SK-N-SH (cell line): ENCODE measurements around the gene LAMA1. TPM values are rescaled to one million over a fixed set of nuclear protein-coding genes. Genes with fewer than 3 reads are reported as not detected.

Source experiments
- CTCF ChIA-PET: fragments of 300-600, 350-600 bp; formaldehyde crosslinking; extraction: SDS; loops from one replicate; lab custom pipeline; 2021; lab: Yijun Ruan, JAX
- POLR2A ChIA-PET: fragments of 350-600 bp; sonication (Branson Sonifier 250); formaldehyde crosslinking; extraction: SDS; loops from one replicate; lab custom pipeline; 2020; ENCODE audit warnings: antibody characterized with exemption, inconsistent platforms; lab: Yijun Ruan, JAX
- DNase-seq: peaks from one replicate; pipeline ENCODE4 v3.0.0; 2012
- H2AFZ ChIP-seq: fragments of 200-600 bp; sonication (generic); 2 replicates; pipeline ENCODE4 v1.8.1; 2016; ENCODE audit warnings: antibody characterized with exemption, mild to moderate bottlenecking, low read depth
- H3F3A ChIP-seq: fragments of 200-600 bp; sonication (generic); replicated peaks from 2 replicates; pipeline ENCODE3; 2016; ENCODE audit warnings: antibody characterized with exemption, mild to moderate bottlenecking; ENCODE audit not compliant: insufficient read depth
- H3K27ac ChIP-seq, 2 experiments: fragments of 200-500 bp in 1 of 2; fragments of 200-600 bp in 1 of 2; sonication (Bioruptor generic) in 1 of 2; sonication (generic), shearing (Covaris generic) in 1 of 2; 2 replicates each; pipeline versions ENCODE4 v1.5.1 to v1.6.1; 2014 to 2016; ENCODE audit warnings: low read depth in 2 of 2, inconsistent platforms in 1 of 2, low read length in 1 of 2, mild to moderate bottlenecking in 1 of 2, mixed read lengths in 1 of 2
- H3K27me3 ChIP-seq: fragments of 200-600 bp; sonication (generic), shearing (Covaris generic); 2 replicates; pipeline ENCODE4 v1.6.1; 2016; ENCODE audit warnings: mixed run types; ENCODE audit not compliant: insufficient read depth
- H3K36me3 ChIP-seq, 2 experiments: fragments of 200-500 bp in 1 of 2; fragments of 200-600 bp in 1 of 2; sonication (Bioruptor generic) in 1 of 2; sonication (generic) in 1 of 2; replicated peaks in 1 of 2; 2 replicates each; pipeline versions ENCODE3 to v1.5.1; 2014 to 2016; ENCODE audit warnings: low read length in 1 of 2, mild to moderate bottlenecking in 1 of 2; ENCODE audit not compliant: insufficient read depth in 2 of 2, control insufficient read depth in 1 of 2
- H3K4me1 ChIP-seq, 2 experiments: fragments of 200-500 bp in 1 of 2; fragments of 200-600 bp in 1 of 2; sonication (Bioruptor generic) in 1 of 2; sonication (generic), shearing (Covaris generic) in 1 of 2; 2 replicates each; pipeline versions ENCODE4 v1.5.1 to v1.6.1; 2014 to 2016; ENCODE audit warnings: low read depth in 1 of 2, low read length in 1 of 2, mixed run types in 1 of 2; ENCODE audit not compliant: insufficient read depth in 2 of 2, control insufficient read depth in 1 of 2
- H3K4me2 ChIP-seq: fragments of 200-600 bp; sonication (generic), shearing (Covaris generic); 2 replicates; pipeline ENCODE4 v1.6.1; 2017; ENCODE audit warnings: mixed run types
- H3K4me3 ChIP-seq, 2 experiments: fragments of 200-500 bp in 1 of 2; fragments of 200-600 bp in 1 of 2; sonication (Bioruptor generic) in 1 of 2; sonication (generic), shearing (Covaris generic) in 1 of 2; 2 replicates each; pipeline versions ENCODE4 v1.5.1 to v1.8.1; 2014 to 2016; ENCODE audit warnings: low read depth in 2 of 2, inconsistent platforms in 1 of 2, low read length in 1 of 2, mild to moderate bottlenecking in 1 of 2, mixed read lengths in 1 of 2, moderate library complexity in 1 of 2
- H3K79me2 ChIP-seq: fragments of 200-600 bp; sonication (generic); 2 replicates; pipeline ENCODE4 v1.8.1; 2017; ENCODE audit warnings: mild to moderate bottlenecking; ENCODE audit not compliant: insufficient read depth
- H3K9ac ChIP-seq: fragments of 200-600 bp; sonication (generic); 2 replicates; pipeline ENCODE4 v1.6.1; 2017; ENCODE audit warnings: mixed run types
- H3K9me2 ChIP-seq: fragments of 200-600 bp; sonication (generic); 2 replicates; pipeline ENCODE4 v1.6.1; 2017; ENCODE audit warnings: mixed run types
- H3K9me3 ChIP-seq: fragments of 200-600 bp; sonication (generic); 2 replicates; pipeline ENCODE4 v1.6.1; 2017; ENCODE audit warnings: mixed run types, mild to moderate bottlenecking, moderate library complexity
- H4K20me1 ChIP-seq: fragments of 200-600 bp; sonication (generic); 2 replicates; pipeline ENCODE4 v1.6.1; 2017; ENCODE audit warnings: mild to moderate bottlenecking, mixed run types; ENCODE audit not compliant: insufficient read depth
- ELF1 ChIP-seq: IDR thresholded peaks from 2 replicates; pipeline ENCODE4 v1.4.0; 2012
- EP300 ChIP-seq, 2 experiments: IDR thresholded peaks; 2 replicates each; pipeline versions ENCODE4 v1.4.0 to v1.6.1; 2012; ENCODE audit warnings: borderline replicate concordance in 1 of 2, low read depth in 1 of 2, low read length in 1 of 2
- FOSL2 ChIP-seq: IDR thresholded peaks from 2 replicates; pipeline ENCODE4 v1.4.0; 2012; ENCODE audit warnings: low read depth, mild to moderate bottlenecking, moderate library complexity, borderline replicate concordance
- GABPA ChIP-seq: IDR thresholded peaks from 2 replicates; pipeline ENCODE4 v1.4.0; 2012; ENCODE audit warnings: low read depth, mild to moderate bottlenecking
- GATA2 ChIP-seq: sonication (generic); formaldehyde crosslinking; IDR thresholded peaks from 2 replicates; pipeline ENCODE4 v1.5.0; 2020; ENCODE audit warnings: mild to moderate bottlenecking, missing genetic modification reagents
- NFIC ChIP-seq: IDR thresholded peaks from 2 replicates; pipeline ENCODE4 v1.4.0; 2012; ENCODE audit warnings: borderline replicate concordance
- NRF1 ChIP-seq: IDR thresholded peaks from 2 replicates; pipeline ENCODE4 v1.6.1; 2012; ENCODE audit warnings: low read depth, mild to moderate bottlenecking, low read length
- PBX3 ChIP-seq: IDR thresholded peaks from 2 replicates; pipeline ENCODE4; 2012
- RCOR1 ChIP-seq: fragments of 150-350 bp; IDR thresholded peaks from 2 replicates; pipeline ENCODE4 v1.6.1; 2017; ENCODE audit warnings: antibody characterized with exemption, low read length
- SIN3A ChIP-seq: IDR thresholded peaks from 2 replicates; pipeline ENCODE4 v1.6.1; 2012; ENCODE audit warnings: low read depth, mild to moderate bottlenecking, low read length, moderate library complexity, borderline replicate concordance
- SMC3 ChIP-seq: IDR thresholded peaks from 2 replicates; pipeline ENCODE4 v1.6.1; 2012; ENCODE audit warnings: low read depth, low read length, improper control_type of control experiment
- TCF12 ChIP-seq: IDR thresholded peaks from 2 replicates; pipeline ENCODE4 v1.4.0; 2012
- TEAD4 ChIP-seq: IDR thresholded peaks from 2 replicates; pipeline ENCODE4 v1.4.0; 2012; ENCODE audit warnings: mild to moderate bottlenecking, borderline replicate concordance; ENCODE audit not compliant: insufficient read depth
- YY1 ChIP-seq: IDR thresholded peaks from 2 replicates; pipeline ENCODE4 v1.4.0; 2012; ENCODE audit warnings: low read depth, mild to moderate bottlenecking
- WGBS: methylation state at CpG from one replicate; pipeline ENCODE4 v1.1.6; 2017; ENCODE audit warnings: low lambda C conversion rate; 5-methylcytosine and 5-hydroxymethylcytosine counted together
- polyA plus RNA-seq, 3 experiments: library from polyadenylated mRNA; depleted of rRNA; stranded (reverse); fragments of >200 nt; gene quantifications; 2 replicates each; pipeline ENCODE4 v1.2.3, GENCODE V29; 2012
- TF ChIP-seq, protein P1 (sequence below): IDR thresholded peaks from 2 replicates; pipeline ENCODE4 v1.4.0; 2012; ENCODE audit warnings: low read depth
- TF ChIP-seq, protein P2 (sequence below): IDR thresholded peaks from 2 replicates; pipeline ENCODE4 v1.4.0; 2012; ENCODE audit warnings: low read depth, borderline replicate concordance
- TF ChIP-seq, protein P3 (sequence below): fragments of 200-600 bp; sonication (generic); IDR thresholded peaks from 2 replicates; pipeline ENCODE4 v1.6.1; 2017; ENCODE audit warnings: antibody characterized with exemption, mild to moderate bottlenecking, moderate library complexity
- TF ChIP-seq, protein P4 (sequence below): IDR thresholded peaks from 2 replicates; pipeline ENCODE4 v1.4.0; 2012; ENCODE audit warnings: low read depth, borderline replicate concordance

Gene LAMA1
- polyA plus RNA-seq, 1 of the 3 experiments (the other 2 are of a cell fraction): 0.07 TPM

DNA sequence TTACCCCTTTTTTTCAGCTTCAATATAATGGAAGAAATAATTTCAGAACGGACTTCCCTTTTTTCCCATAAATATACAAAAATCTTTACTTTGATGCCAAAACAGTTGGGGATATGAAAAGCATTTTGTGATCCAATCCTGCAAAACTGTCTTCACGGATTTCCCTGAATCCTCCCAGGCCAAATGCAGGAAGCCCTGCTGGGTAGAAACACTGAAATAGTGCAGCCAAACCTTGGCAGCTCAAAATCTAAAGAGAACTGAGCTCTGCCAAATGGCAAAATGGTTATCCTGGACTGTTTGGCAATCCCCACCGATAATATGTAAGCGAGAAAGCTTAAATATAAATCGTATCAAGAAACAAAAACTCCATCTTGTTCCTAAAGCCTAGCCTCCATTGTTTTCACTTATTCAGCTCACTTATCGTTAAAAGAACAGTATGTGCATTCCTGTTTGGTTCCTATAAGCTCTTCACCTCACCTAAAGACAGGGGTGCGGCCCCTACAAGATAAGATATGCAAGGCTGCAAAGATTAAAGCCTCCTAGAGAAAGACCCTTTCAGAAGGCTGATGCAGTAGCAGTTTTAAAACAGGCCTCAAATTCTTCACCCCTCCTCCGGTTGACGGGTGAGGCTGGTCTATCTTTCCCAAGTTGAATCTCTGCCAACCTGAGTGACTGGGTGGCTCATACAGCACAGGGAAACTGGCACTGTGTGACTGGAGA is 48.6 kb downstream of the LAMA1 start:
- H3K36me3 ChIP-seq: no peaks in the 10 kb centered on the region
- no peaks in the 10 kb centered on the region for H3K9me3 ChIP-seq
- H3K4me2 ChIP-seq: no peak overlapping the region
- DNase-seq: no peak
- no peaks in the 10 kb centered on the region for H3F3A ChIP-seq
- H3K27me3 ChIP-seq: no peaks in the 10 kb centered on the region
- no peaks in the 10 kb centered on the region for H3K9me2 ChIP-seq
- H3K27ac ChIP-seq: no peak overlapping the region
- H4K20me1 ChIP-seq: no peaks in the 10 kb centered on the region
- H2AFZ ChIP-seq: no peak overlapping the region
- ChIA-PET CTCF (interaction anchor here (0.6 to 1.3 kb wide), 2 partner anchors 51 to 108 kb away, joined by 3 read pairs; no protein-coding TSS in a partner anchor), POLR2A (no interaction called here)
- no peak overlapping the region for H3K9ac ChIP-seq
- H3K4me1 ChIP-seq: no peaks in the 10 kb centered on the region; a peak in 1 of 4 replicates
- no peak overlapping the region for H3K4me3 ChIP-seq
- 49% methylated on average over 7 of the region's 9 CpGs for WGBS
- TF ChIP-seq ELF1 (no peak), RCOR1 (no peak), GABPA (no peak), TEAD4 (no peak), NFIC (no peak), TCF12 (no peak), FOSL2 (no peak), PBX3 (no peak)
- TF ChIP-seq, protein P1, sequence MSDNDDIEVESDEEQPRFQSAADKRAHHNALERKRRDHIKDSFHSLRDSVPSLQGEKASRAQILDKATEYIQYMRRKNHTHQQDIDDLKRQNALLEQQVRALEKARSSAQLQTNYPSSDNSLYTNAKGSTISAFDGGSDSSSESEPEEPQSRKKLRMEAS: no peak
- TF ChIP-seq, all 33 proteins: peak for 0
- no peaks in the 10 kb centered on the region for H3K79me2 ChIP-seq

- CTCF ChIA-PET: no interaction called here
- TF ChIP-seq GATA2: no peak
- no peak for TF ChIP-seq NFIC
- TF ChIP-seq, protein P2, sequence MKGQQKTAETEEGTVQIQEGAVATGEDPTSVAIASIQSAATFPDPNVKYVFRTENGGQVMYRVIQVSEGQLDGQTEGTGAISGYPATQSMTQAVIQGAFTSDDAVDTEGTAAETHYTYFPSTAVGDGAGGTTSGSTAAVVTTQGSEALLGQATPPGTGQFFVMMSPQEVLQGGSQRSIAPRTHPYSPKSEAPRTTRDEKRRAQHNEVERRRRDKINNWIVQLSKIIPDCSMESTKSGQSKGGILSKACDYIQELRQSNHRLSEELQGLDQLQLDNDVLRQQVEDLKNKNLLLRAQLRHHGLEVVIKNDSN: no peak
- TF ChIP-seq SIN3A: no peak
- TF ChIP-seq, protein P3, sequence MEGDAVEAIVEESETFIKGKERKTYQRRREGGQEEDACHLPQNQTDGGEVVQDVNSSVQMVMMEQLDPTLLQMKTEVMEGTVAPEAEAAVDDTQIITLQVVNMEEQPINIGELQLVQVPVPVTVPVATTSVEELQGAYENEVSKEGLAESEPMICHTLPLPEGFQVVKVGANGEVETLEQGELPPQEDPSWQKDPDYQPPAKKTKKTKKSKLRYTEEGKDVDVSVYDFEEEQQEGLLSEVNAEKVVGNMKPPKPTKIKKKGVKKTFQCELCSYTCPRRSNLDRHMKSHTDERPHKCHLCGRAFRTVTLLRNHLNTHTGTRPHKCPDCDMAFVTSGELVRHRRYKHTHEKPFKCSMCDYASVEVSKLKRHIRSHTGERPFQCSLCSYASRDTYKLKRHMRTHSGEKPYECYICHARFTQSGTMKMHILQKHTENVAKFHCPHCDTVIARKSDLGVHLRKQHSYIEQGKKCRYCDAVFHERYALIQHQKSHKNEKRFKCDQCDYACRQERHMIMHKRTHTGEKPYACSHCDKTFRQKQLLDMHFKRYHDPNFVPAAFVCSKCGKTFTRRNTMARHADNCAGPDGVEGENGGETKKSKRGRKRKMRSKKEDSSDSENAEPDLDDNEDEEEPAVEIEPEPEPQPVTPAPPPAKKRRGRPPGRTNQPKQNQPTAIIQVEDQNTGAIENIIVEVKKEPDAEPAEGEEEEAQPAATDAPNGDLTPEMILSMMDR: no peak
- no peak for TF ChIP-seq NRF1
- TF ChIP-seq, protein P4, sequence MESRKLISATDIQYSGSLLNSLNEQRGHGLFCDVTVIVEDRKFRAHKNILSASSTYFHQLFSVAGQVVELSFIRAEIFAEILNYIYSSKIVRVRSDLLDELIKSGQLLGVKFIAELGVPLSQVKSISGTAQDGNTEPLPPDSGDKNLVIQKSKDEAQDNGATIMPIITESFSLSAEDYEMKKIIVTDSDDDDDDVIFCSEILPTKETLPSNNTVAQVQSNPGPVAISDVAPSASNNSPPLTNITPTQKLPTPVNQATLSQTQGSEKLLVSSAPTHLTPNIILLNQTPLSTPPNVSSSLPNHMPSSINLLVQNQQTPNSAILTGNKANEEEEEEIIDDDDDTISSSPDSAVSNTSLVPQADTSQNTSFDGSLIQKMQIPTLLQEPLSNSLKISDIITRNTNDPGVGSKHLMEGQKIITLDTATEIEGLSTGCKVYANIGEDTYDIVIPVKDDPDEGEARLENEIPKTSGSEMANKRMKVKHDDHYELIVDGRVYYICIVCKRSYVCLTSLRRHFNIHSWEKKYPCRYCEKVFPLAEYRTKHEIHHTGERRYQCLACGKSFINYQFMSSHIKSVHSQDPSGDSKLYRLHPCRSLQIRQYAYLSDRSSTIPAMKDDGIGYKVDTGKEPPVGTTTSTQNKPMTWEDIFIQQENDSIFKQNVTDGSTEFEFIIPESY: no peak
- TF ChIP-seq EP300 (IDR thresholded peaks at IDR 0.05; ENCODE audit: borderline replicate concordance in 1 of 2, low read depth in 1 of 2, low read length in 1 of 2): no peak
- TF ChIP-seq RCOR1: no peak
- no peak for TF ChIP-seq YY1
- TF ChIP-seq SMC3: no peak
- TF ChIP-seq, all 33 proteins: peak for 0
- DNase-seq: no peak
- Histone ChIP-seq H2AFZ (no peak overlapping the region), H3K27me3 (no peaks in the 10 kb centered on the region), H3F3A (no peaks in the 10 kb centered on the region), H3K9ac (no peak overlapping the region), H3K79me2 (no peaks in the 10 kb centered on the region), H3K4me1 (no peaks in the 10 kb centered on the region; a peak in 1 of 4 replicates), H3K36me3 (no peaks in the 10 kb centered on the region), H4K20me1 (no peaks in the 10 kb centered on the region), H3K9me2 (no peaks in the 10 kb centered on the region), H3K27ac (no peak overlapping the region), H3K9me3 (no peaks in the 10 kb centered on the region), H3K4me3 (no peak overlapping the region), H3K4me2 (no peak overlapping the region)
- WGBS: 10% methylated on average over 4 of the region's 4 CpGs
- POLR2A ChIA-PET: no interaction called here
Observed at GRCh38 chr18:7066965-7067555, 50.5 kb downstream of the LAMA1 start.
